RWPE1 (cell line): ENCODE measurements around the gene MCF2L.

Experiments used
- CTCF ChIA-PET: fragments of 350-600 bp; sonication (Branson Sonifier 250); formaldehyde crosslinking; extraction: SDS; loops from one replicate; lab custom pipeline; 2021; lab: Yijun Ruan, JAX
- POLR2A ChIA-PET: fragments of 400-600 bp; formaldehyde crosslinking; extraction: SDS; loops from one replicate; lab custom pipeline; 2020; ENCODE audit warnings: antibody characterized with exemption; ENCODE audit not compliant: low non-redundant PET; lab: Yijun Ruan, JAX
- DNase-seq: peaks from one replicate; pipeline ENCODE4 v3.0.0; 2012; ENCODE audit warnings: low spot score
- H3K27ac ChIP-seq: fragments of 450-650 bp; 2 replicates; pipeline ENCODE4 v1.5.1; 2017
- CTCF ChIP-seq: fragments of 450-650 bp; conservative IDR thresholded peaks from 2 replicates; pipeline ENCODE4 v1.5.1; 2017; ENCODE audit warnings: low read depth, mild to moderate bottlenecking

MCF2L gene

GRCh38 chr13:113145911-113146598 lies 177.0 kb downstream of the MCF2L start:
- ChIA-PET POLR2A (no interaction called here), CTCF (no interaction called here)
- TF ChIP-seq CTCF: no peak
- no peak for DNase-seq
- no peak overlapping the region for H3K27ac ChIP-seq

GRCh38 chr13:113146750-113147149 lies 177.7 kb downstream of the MCF2L start:
- ChIA-PET CTCF (no interaction called here), POLR2A (no interaction called here)
- no peak overlapping the region for H3K27ac ChIP-seq
- no peak for TF ChIP-seq CTCF
- no peak for DNase-seq

- ChIA-PET CTCF (no interaction called here), POLR2A (no interaction called here)
- no peak overlapping the region for H3K27ac ChIP-seq
- no peak for TF ChIP-seq CTCF
- no peak for DNase-seq
Observed at GRCh38 chr13:113147206-113147605, 178.2 kb downstream of the MCF2L start.

GRCh38 chr13:113148407-113148806 lies 179.4 kb downstream of the MCF2L start:
- POLR2A ChIA-PET: no interaction called here
- CTCF ChIA-PET: interaction anchor here (0.6 kb wide), 1 partner anchor 113 kb away, joined by 3 read pairs; no protein-coding TSS in a partner anchor

GRCh38 chr13:113148940-113149503 lies 180.0 kb downstream of the MCF2L start:
- ChIA-PET CTCF (no interaction called here), POLR2A (no interaction called here)
- H3K27ac ChIP-seq: no peak overlapping the region
- no peak for DNase-seq
- TF ChIP-seq CTCF: no peak

More at GRCh38 chr13:113148407-113148806, 179.4 kb downstream of the MCF2L start:
- H3K27ac ChIP-seq: no peak overlapping the region
- DNase-seq: no peak
- no peak for TF ChIP-seq CTCF
